GM10266 (cell line): ENCODE results near the gene UNC5A.

ENCODE experiments used
- DNase-seq: peaks from one replicate; pipeline ENCODE4 v3.0.0; 2012; ENCODE audit errors: extremely low spot score
- CTCF ChIP-seq: IDR thresholded peaks from 2 replicates; pipeline ENCODE4 v1.5.1; 2012; ENCODE audit warnings: mild to moderate bottlenecking, low read depth; ENCODE audit not compliant: control insufficient read depth, insufficient read depth; ENCODE audit errors: missing control alignments

The UNC5A gene

GRCh38 chr5:176874198-176874780, 63.9 kb downstream of the UNC5A start:
- no peak for TF ChIP-seq CTCF
- DNase-seq: no peak

- no peak for DNase-seq
- TF ChIP-seq CTCF: no peak
These were observed 64.7 kb downstream of the UNC5A start for GRCh38 chr5:176875014-176875550.

- no peak for TF ChIP-seq CTCF
- DNase-seq: no peak
These were observed 65.6 kb downstream of the UNC5A start for GRCh38 chr5:176875783-176876505.

- TF ChIP-seq CTCF: no peak
These were observed 66.4 kb downstream of the UNC5A start for GRCh38 chr5:176876506-176877431.

GRCh38 chr5:176877793-176878331, 67.5 kb downstream of the UNC5A start:
- no peak for DNase-seq
- TF ChIP-seq CTCF: no peak

More at GRCh38 chr5:176876506-176877431, 66.4 kb downstream of the UNC5A start:
- DNase-seq: no peak

- no peak for DNase-seq
- TF ChIP-seq CTCF: no peak
These were observed 68.1 kb downstream of the UNC5A start for GRCh38 chr5:176878463-176878862.
